Stimulated activated CD8-positive, alpha-beta memory T cell treated with anti-CD3 and anti-CD28 coated beads, Interleukin-4, amount 100 ng/mL, for 1 hour (primary cell): ENCODE data around the gene CLEC4F.
"Not testable (repeated sequence)": the region's sequence is repeated elsewhere in the genome, so short reads cannot be mapped to it uniquely, and the experiment has no call there.

Experiments
- DNase-seq, 2 donors: peaks; one replicate each; pipeline ENCODE4 v3.0.0-alpha.2; 2020; ENCODE audit warnings: low read depth in 2 of 2, low spot score in 1 of 2

Gene CLEC4F

DNA sequence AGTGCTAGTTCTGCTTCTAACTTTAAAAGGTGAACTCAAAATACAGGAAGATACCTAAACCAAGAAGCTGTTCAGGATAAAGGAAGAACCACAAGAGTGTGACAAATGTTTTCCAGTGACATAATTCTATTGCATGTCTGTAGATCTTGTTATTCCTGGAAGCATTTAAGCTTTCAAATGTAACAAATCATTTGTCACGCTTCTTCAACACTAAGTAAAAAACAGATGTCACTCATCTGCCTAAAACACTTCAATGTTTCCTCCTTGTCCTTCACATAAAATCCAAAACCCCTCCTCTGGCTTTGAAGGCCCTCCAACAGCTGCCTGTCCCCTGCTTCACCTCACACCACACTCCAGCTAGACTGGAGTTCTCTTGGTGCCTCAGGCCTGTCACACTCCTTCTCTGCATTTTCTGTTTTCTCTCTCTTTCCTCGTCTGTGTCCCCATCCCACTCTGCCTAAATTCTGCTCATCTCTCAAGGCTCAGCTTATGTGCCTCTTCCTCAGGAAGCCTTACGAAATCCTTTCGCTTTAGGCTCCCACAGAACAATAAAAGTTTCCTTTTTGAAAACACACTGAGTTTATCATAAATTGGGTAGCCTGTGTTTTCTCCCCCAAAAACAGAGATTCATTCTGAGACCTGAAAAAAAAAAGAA lies 6.4 kb upstream of the CLEC4F start:
- DNase-seq = no peak

DNA sequence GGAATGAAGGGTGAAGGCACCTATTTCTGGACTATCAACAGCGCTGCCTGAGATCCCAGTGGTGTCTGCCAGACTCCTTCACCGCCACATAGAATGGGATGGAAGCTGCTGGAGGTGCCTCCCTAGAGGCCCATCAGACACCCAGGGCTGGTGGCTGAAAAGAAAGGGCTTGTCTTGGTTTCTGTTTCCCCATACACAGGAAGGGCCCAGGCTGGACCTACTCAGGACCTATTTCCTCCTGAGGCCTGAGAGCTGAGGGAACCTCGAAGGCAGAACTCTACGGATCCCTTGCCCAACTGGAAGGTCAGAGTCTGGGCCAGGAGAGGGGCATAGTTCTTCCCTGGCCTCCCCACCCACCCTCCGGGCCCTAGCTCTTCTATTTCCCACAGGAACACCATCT lies 2.9 kb upstream of the CLEC4F start:
- DNase-seq = no peak

DNA sequence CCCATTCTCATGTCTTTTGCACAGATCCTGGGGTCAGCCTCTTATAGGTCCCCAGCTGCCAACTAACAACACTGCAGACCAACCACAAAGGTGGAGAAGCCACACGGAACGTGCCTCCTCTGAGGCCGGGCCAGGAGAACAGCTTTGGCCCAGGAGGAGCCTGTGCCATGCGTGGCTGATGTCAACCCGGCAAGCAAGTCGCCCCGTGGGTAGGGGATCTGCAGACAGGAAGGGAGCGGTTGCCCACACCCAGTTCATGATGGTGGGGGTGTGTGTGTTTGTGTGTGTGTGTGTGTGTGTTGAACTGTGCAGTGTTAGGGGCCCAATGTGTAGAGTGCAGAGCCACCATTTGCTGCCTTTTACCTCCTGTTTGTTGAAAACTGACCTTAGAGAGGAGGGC lies 2.4 kb upstream of the CLEC4F start:
- DNase-seq = no peak

DNA sequence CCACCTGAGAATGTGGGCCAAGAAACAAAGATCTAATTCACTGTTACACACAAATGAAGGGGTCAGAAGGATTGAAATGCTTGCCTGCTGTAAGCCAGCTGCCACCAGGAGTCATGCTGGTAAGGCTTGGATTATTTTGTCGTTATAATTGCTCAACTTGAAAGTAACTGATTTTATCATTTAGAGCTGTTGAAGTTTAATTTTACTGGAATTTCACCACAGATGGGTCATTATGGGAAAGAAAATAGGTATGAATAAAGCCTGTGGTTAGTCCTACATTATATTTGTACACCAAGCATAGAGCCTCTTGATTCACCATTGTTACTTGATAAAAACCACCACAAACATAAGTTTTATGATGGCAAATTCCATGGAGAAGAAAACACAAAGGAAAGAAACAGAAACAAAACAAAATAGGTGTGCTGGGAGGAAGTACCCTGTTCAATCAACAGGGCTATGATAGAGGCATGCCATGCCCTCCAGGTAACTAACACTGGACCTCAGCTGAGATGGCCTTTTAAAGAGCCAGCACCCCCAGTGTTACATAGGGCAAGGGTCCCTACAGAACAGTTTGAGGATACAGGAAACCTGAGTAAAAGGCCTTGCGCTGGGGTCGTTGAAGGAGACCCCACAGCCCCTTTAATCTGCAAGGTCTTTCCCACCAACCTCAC lies 3.0 kb downstream of the CLEC4F start:
- no peak for DNase-seq

DNA sequence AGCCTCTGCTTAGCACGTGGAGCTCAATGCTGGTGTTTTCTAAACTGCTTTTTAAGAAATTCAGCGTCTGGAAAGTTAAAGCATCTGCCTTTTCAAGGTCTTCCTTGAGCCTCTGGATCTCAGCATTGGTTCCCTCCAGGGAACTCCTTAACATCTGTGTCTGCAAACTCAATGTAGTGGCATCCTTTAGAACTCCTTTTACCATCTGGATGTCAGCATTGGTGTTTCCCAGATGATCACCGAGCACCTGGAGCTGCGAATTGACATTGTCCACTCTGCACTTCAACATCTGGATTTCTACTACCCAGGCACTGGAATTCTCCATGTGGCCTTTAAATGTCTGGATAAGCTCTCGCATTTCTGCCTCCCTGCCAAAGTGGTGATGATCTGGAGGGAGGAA lies 3.7 kb downstream of the CLEC4F start:
- no peak for DNase-seq

DNA sequence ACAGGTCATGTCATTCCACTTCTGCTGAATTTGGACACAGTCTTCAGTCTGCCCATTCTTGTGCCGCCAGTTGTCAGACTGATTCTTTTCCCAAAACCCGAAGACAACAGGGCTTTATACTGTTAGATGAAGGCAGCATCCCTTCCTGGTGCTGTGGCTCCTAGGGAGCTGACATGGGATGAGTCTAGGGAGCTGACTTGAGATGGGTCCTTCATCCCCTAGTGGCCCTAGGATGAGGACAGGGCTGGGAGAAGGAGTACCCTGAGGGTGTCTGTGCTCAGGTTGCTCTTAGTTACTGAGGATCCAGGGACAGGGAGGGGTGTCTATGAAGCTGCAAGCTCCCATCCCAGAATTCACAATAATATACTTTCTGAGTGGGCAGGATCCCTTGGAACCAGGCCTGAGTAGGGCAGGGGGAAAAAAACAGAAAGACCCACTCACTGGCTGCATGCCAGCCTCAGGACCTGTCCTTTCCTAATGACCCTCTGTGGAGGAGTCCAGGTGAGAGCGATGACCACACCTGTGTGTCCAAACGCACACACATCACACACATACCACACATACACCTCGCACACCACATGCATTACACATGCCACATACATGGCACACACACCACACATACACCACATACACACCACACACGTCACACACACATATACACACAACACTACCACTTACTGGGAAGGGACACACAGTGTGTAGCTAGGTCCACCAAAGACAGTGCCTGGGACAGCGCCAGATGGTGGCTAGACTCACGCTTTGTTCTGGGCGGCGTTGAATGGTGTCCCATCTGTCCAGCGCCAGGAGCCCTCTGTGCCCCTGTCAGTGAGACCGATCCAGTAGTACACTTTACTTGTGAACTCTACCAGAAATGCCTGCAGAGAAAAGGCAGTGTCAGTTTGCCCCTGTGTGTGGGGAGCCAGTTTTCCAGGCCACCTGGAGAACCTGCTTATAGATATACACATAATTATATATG lies 11.1 kb downstream of the CLEC4F start:
- DNase-seq = no peak

DNA sequence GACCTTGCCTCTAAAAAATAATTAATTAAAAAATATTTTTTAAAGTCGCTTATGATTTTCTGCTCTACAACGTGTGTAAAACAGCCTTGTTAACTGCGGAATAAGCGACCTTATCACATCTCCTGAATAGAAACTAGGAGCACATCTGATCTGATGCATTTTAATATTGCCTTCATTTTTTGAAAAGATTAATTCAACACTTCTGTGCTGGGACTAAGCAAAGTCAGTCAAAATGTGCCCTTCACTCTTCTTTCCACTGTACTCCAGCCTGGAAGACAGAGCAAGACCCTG lies 12.6 kb downstream of the CLEC4F start:
- no peak for DNase-seq

DNA sequence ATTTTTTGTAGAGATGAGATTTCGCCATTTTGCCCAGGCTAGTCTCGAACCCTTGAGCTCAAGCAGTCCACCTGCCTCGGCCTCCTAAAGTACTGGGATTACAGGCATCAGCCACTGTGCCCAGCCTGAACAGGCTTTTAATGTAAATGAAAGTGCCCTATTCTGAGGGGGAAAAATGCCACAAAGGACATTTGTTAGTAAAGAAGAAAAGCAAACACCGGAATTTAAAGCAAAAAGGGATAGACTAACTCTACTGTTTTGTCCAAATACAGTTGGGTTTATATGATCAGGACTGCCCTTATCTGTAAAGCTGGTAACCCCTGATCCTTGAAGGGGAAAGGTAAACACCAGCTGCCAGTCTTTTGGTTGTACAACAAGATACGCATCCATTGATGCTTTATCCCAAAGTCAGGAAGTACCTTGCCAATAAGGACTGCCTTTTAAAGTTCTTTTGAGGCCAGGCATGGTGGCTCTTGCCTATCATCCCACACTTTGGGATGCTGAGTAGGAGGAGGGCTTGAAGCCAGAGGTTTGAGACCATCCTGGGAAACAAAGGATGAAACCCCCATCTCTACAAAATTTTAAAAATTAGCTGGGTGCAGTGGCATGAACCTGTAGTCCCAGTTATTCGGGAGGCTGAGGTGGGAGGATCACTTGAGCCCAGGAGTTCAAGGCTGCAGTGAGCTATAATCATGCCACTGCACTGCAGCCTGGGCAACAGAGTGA lies 13.1 kb downstream of the CLEC4F start:
- DNase-seq = no peak

DNA sequence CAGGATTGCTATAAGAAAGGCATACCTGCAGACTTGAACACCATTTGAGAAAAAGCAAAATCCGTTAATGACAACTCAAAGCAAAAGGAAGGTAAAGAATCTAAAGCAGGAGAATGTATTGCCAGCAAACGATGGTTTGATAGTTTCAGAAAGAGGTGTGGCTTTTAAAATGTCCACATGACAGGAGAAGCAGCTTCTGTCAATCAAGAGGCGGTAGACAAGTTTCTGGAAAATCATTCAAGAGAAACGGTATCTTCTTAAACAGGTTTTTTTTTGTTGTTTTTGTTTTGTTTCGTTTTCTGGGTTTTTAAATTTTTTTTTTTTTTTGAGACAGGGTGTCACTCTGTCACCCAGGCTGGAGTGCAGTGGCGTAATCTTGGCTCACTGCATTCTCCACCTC lies 13.8 kb downstream of the CLEC4F start:
- DNase-seq = no peak

DNA sequence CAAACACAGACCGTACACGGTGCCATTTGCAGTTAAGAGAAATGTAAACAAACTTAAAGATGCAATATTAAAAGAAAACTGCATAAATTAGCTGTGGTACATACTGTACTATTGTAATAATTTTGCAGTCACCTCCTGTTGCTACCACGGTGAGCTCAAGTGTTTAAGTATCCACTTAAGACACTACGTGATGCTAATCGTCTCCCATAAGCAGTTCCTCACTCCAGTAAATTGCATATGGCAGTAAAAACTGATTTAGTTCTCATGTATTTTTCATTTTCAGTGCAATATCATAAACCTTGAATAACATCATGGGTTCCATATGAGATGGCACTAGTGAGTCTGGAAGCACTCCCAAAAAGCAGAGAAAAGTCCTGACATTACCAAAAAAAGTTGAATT lies 14.4 kb downstream of the CLEC4F start:
- DNase-seq = no peak

DNA sequence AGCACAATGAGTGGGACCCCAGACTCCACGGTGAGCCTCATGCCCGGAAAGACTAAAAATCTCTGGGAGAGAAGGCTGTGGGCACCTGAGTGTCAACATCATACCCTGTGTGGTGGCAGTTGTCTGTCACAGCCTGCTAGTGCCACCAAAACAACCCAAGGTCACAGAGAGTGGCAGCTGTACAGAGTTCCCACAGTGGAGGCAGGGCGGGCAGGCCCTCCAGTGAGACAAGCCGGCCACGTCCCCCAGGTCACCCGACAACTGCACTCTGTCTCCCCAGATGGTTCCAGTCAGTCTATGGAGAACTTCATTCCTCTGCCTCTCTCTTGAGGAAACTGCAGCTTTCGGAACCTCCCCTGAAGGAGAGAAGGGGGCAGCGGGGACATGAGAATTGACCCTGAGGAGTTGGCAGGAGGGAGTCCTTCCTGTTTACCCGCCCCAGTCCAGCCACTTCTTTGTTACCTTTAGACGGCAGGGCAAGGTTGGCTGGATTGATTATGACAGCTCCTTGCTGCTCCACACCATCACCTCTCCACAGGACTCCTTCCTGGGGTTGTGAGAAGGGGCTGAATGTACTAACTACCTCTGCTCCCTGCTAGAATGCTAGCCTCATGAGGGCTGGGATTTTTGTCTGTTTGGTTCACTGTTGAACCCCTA lies 18.7 kb downstream of the CLEC4F start:
- DNase-seq = no peak

DNA sequence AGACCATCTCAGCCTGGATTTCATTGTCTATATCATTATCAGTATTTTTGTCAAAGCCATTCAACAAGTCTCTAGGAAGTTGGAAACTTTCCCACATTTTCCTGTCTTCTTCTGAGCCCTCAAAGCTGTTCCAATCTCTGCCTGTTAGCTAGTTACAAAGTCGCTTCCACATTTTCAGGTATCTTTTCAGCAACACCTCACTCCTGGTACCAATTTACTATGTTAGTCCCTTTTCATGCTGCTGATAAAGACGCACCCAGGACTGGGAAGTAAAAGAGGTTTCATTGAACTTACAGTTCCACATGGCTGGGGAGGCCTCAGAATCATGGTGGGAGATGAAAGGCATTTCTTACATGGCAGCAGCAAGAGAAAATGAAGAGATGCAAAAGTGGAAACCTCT lies 20.7 kb downstream of the CLEC4F start:
- no peak for DNase-seq

DNA sequence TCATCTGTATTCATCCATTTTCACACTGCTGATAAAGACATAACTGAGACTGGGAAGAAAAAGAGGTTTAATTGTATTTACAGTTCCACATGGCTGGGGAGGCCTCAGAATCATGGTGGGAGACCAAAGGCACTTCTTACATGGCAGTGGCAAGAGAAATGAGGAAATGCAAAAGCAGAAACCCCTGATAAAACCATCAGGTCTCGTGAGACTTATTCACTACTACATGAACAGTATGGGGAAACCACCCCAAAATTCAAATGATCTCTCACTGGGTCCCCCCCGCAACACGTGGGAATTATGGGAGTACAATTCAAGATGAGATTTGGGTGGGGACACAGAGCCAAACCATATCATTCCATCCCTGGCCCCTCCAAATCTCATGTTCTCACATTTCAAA lies 22.4 kb downstream of the CLEC4F start:
- DNase-seq = not testable (repeated sequence)

DNA sequence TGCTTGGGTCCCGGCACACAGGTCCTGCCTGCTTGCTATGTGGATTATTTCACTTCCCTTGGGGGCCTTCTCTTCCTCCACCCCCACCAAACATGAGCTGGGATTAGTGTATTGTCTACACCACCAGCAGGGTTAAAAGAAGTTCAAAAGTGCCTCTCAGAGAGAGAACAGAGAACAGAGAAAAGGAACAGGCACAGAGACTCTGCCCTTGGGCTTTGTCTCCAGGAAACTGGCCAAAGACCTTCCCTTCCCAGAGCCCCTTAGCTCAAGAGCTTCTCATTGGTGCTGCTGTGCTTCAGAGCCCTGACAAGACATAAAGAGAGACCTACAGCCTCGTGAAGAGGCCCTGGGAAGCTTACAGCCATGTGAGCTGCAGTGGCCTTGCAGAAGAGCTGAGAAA lies 22.9 kb downstream of the CLEC4F start:
- no peak for DNase-seq

DNA sequence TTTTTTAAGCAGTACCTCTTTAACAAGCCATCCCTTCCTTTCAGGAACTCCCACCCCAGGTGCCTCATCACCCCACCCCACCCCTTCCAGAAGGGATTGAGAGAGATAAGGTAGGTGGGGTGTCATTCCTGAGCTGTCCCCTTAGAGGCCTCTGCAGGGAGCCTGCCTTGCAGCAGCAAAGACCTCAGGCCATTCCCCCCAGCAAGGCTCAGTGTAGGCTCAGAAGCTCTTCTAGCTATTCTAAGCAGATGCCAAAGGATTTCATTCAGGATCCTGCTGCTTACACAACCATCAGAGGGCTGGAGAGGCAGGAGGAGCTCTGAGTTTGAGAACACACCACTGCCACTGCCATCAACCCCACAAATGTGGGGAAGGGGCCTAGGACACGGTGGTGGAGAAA lies 24.1 kb downstream of the CLEC4F start:
- DNase-seq = no peak

DNA sequence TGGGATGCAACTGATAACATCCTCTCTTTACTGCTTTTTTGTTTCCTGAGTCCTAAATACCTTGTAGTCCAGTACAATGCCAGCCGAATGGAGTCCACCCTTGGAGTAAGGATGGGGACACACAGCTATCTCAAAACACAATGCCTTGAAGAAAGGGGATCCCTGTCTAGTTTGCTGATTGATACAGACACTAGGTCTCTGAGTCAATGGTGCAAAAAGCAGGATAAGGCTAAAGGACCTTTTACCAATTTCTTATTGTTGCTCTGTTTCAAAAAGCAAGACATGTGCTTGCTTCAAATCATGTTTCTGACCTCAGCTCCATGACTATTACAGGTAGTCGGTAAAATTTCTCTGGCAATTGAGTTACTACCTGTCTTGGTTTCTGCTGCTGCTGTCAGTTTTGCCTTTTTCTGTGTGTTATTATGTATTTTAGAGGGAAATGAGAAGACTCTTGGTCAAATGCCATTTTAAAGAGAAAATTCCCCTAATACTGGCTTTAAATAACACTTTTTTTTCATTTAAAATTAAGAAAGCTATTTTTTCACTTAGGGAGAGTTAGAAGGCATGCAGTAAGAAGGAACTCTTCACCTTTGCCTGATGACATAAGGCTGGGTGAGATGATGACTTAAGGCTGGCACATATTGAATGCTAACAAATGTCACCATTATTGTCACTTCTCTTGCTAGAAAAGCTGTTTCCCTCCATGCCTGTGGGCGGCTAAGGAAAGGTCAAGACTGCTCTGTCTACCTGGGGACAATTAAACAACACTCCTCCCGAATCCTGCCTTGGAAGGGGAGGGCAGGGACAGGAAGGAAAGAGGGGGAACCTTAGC lies 25.0 kb downstream of the CLEC4F start:
- DNase-seq = no peak

DNA sequence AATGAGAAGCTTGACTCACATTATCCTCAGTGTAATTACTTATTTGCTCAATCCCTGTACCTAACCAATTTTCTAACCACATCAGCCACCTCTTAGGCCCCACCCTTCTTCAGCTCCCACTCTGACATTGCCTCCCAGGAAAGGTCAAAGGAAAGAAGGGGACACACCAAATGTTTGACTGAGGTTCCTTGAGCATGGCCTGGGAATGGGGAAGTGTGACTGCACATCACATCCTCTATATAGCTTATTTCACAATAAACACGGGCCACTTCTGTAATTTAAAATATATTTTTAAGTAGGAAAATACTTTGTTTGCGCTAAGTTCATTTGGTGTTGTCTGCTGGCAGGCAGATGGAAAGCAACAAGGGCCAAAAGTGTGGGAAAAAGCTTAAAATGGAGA lies 26.9 kb downstream of the CLEC4F start:
- no peak for DNase-seq

DNA sequence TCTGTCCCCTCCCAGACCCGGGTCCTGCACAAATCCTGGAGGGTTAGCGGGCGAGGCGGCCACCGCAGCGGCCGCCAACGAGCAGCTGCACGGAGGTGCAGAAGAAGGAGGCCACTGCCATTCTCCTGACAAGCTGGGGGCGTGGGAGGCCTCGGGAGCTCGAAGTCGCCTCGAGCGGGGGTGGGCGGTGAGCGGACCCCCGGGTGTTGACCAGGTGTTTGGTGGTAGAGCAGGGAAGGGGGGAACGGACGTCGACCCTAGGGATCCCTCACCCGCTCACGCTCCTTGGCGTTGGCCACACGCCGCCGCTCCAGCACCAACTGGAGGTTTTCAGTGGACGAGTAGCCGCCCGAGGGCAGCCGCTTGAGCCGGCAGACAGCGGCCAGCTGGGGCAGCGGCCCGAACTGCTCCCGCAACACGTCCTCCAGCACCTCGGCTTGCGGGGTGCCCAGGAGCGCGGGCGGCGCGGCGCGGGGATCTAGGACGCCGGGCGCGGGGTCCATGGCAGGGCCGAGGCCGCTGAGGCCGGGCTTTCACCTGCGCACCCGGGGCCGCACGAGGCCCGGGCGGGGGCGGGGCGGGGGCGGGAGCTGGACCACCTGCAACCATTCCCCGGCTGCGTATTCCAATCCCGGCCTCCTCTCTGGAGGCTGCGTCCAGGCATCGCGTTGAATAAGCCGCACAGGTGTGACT lies 30.1 kb downstream of the CLEC4F start, which contains the start of gene FIGLA:
Gene FIGLA (minus strand): TSS at position 508 of the 693 bp plus-strand sequence. CDS start 5 bp downstream, at position 503.
- DNase-seq = no peak
